Spleen (tissue), 7 donors: ENCODE measurements around the gene ASCC3.

Source experiments
- CTCF ChIP-seq, 11 experiments: fragments of 200-600 bp in 7 of 11; fragments of 450-650 bp in 4 of 11; sonication (generic) in 4 of 11; IDR thresholded peaks in 8 of 11; conservative IDR thresholded peaks in 3 of 11; 1 replicate in 7 of 11; 2 replicates in 4 of 11; pipeline versions ENCODE4 v1.4.0 to v1.8.0; 2016 to 2021; ENCODE audit warnings: antibody characterized with exemption in 11 of 11, inconsistent platforms in 4 of 11, mild to moderate bottlenecking in 1 of 11
- POLR2A ChIP-seq, 3 donors: fragments of 450-650 bp; IDR thresholded peaks; one replicate each; pipeline ENCODE4 v1.5.1; 2017; ENCODE audit warnings: antibody characterized with exemption in 3 of 3, mild to moderate bottlenecking in 1 of 3
- POLR2AphosphoS5 ChIP-seq, 3 donors: sonication (generic); formaldehyde crosslinking; IDR thresholded peaks; one replicate each; pipeline ENCODE4 v1.5.1; 2017; ENCODE audit warnings: antibody characterized with exemption in 3 of 3
- donor health status: DM: no; HTN: no; CAD: no; lungs with moderate emphysema.
- donor health status: DM: no; HTN: no; CAD: no.
- donor health status: DM: no; HTN: no; CAD: no.

GRCh38 chr6:100785982-100786381, 95.1 kb downstream of the ASCC3 start:
- TF ChIP-seq CTCF (IDR thresholded peaks at IDR 0.05 in 8 of 11, conservative IDR thresholded peaks at IDR 0.05 in 3 of 11) = no peak
- no peak for TF ChIP-seq POLR2AphosphoS5 (IDR thresholded peaks at IDR 0.05)
- no peak for TF ChIP-seq POLR2A (IDR thresholded peaks at IDR 0.05)
